Type B pancreatic cell (in vitro differentiated cells): Measurements from ENCODE around the gene ITCH. TPM values are rescaled to one million over a fixed set of nuclear protein-coding genes. Genes with fewer than 3 reads are reported as not detected.
"Not testable (repeated sequence)": the region's sequence is repeated elsewhere in the genome, so short reads cannot be mapped to it uniquely, and the experiment has no call there.

Experiments
- DNase-seq: peaks from one replicate; pipeline ENCODE4 v3.0.0; 2021; ENCODE audit warnings: mixed read lengths; ENCODE audit not compliant: unreplicated experiment; ENCODE audit errors: extremely low spot score
- H3K27ac Mint-ChIP-seq: 2 replicates; pipeline ENCODE4 v1.8.0; 2021; ENCODE audit warnings: mild to moderate bottlenecking, mixed read lengths
- H3K27me3 Mint-ChIP-seq: 2 replicates; pipeline ENCODE4 v1.8.0; 2021; ENCODE audit warnings: mixed read lengths
- H3K36me3 Mint-ChIP-seq: 2 replicates; pipeline ENCODE4 v1.8.0; 2021; ENCODE audit warnings: mixed read lengths
- H3K4me1 Mint-ChIP-seq: one replicate; pipeline ENCODE4 v1.8.0; 2021; ENCODE audit warnings: mixed read lengths; ENCODE audit not compliant: unreplicated experiment
- H3K4me3 Mint-ChIP-seq: 2 replicates; pipeline ENCODE4 v1.8.0; 2021; ENCODE audit warnings: mild to moderate bottlenecking, mixed read lengths
- H3K9me3 Mint-ChIP-seq: 2 replicates; pipeline ENCODE4 v1.8.0; 2021; ENCODE audit warnings: mixed read lengths
- CTCF ChIP-seq: fragments of 200-600 bp; sonication (generic); conservative IDR thresholded peaks from 2 replicates; pipeline ENCODE4 v1.5.0; 2021; ENCODE audit warnings: antibody characterized with exemption, mild to moderate bottlenecking
- total RNA-seq: library from RNA; stranded (reverse); gene quantifications from 2 replicates; pipeline ENCODE4 v1.2.1, GENCODE V29; 2021; ENCODE audit warnings: low replicate concordance

ITCH gene
- total RNA-seq, 1 donor from 2014 or later: 77.2 TPM

- no peaks in the 10 kb centered on the region for H3K27me3 Mint-ChIP-seq
- H3K27ac Mint-ChIP-seq: no peak overlapping the region
- no peaks in the 10 kb centered on the region for H3K4me1 Mint-ChIP-seq
- DNase-seq: no peak
- H3K4me3 Mint-ChIP-seq: no peak overlapping the region
- TF ChIP-seq CTCF: no peak
- H3K9me3 Mint-ChIP-seq: no peaks in the 10 kb centered on the region
- H3K36me3 Mint-ChIP-seq: peaks cover 42% of the 10 kb centered on the region
Observed at GRCh38 chr20:34421766-34422466, 58.8 kb downstream of the ITCH start.

- peak overlapping the region; percentile 42 for H3K4me3 Mint-ChIP-seq
- not testable (repeated sequence) for H3K4me1 Mint-ChIP-seq, DNase-seq, H3K27me3 Mint-ChIP-seq, H3K9me3 Mint-ChIP-seq
- peaks cover 39% of the 10 kb centered on the region for H3K36me3 Mint-ChIP-seq
- H3K27ac Mint-ChIP-seq: peak overlapping the region; percentile 30
Observed at GRCh38 chr20:34425032-34425690, 62.1 kb downstream of the ITCH start.

GRCh38 chr20:34426026-34426425 is 63.0 kb downstream of the ITCH start:
- no peak for TF ChIP-seq CTCF

GRCh38 chr20:34427331-34427730 is 64.3 kb downstream of the ITCH start:
- H3K36me3 Mint-ChIP-seq: peaks cover 30% of the 10 kb centered on the region
- no peak overlapping the region for H3K4me3 Mint-ChIP-seq
- no peak overlapping the region for H3K27ac Mint-ChIP-seq
- DNase-seq: no peak
- no peaks in the 10 kb centered on the region for H3K27me3 Mint-ChIP-seq
- TF ChIP-seq CTCF: no peak
- H3K4me1 Mint-ChIP-seq: no peaks in the 10 kb centered on the region
- no peaks in the 10 kb centered on the region for H3K9me3 Mint-ChIP-seq

More at GRCh38 chr20:34426026-34426425, 63.0 kb downstream of the ITCH start:
- Mint-ChIP-seq H3K9me3 (no peaks in the 10 kb centered on the region), H3K27me3 (no peaks in the 10 kb centered on the region), H3K4me3 (no peak overlapping the region), H3K4me1 (no peaks in the 10 kb centered on the region), H3K36me3 (peaks cover 37% of the 10 kb centered on the region), H3K27ac (peak overlapping the region; percentile 30)
- DNase-seq: no peak

- peaks cover 30% of the 10 kb centered on the region for H3K36me3 Mint-ChIP-seq
- H3K9me3 Mint-ChIP-seq: no peaks in the 10 kb centered on the region
- no peaks in the 10 kb centered on the region for H3K4me1 Mint-ChIP-seq
- H3K27me3 Mint-ChIP-seq: no peaks in the 10 kb centered on the region
- no peak for TF ChIP-seq CTCF
- H3K27ac Mint-ChIP-seq: no peak overlapping the region
- DNase-seq: no peak
- H3K4me3 Mint-ChIP-seq: no peak overlapping the region
Observed at GRCh38 chr20:34427784-34428183, 64.7 kb downstream of the ITCH start.

- H3K27me3 Mint-ChIP-seq: no peaks in the 10 kb centered on the region
- DNase-seq: no peak
- H3K9me3 Mint-ChIP-seq: no peaks in the 10 kb centered on the region
- H3K4me1 Mint-ChIP-seq: no peaks in the 10 kb centered on the region
- no peak overlapping the region for H3K4me3 Mint-ChIP-seq
- no peak for TF ChIP-seq CTCF
- no peak overlapping the region for H3K27ac Mint-ChIP-seq
- H3K36me3 Mint-ChIP-seq: peaks cover 31% of the 10 kb centered on the region
Observed at GRCh38 chr20:34431168-34431567, 68.1 kb downstream of the ITCH start.

GRCh38 chr20:34432663-34433062 is 69.6 kb downstream of the ITCH start:
- peaks cover 30% of the 10 kb centered on the region for H3K36me3 Mint-ChIP-seq
- not testable (repeated sequence) for H3K27ac Mint-ChIP-seq, H3K27me3 Mint-ChIP-seq, DNase-seq, H3K4me1 Mint-ChIP-seq, H3K4me3 Mint-ChIP-seq, H3K9me3 Mint-ChIP-seq
